Cortex of kidney (tissue), 1 donor: ENCODE measurements around the gene EPB41L1.
A peak's percentile ranks its signal among the peaks of the same experiment; 100 is the strongest.

ENCODE experiments used
- DNase-seq: peaks from one replicate; lab custom pipeline; 2025; lab: John Stamatoyannopoulos, UW

The EPB41L1 gene

GRCh38 chr20:36154700-36155628 is at the start of gene EPB41L1:
TSS of gene EPB41L1 (plus strand) at chr20:36154740. CDS start at chr20:36173778, 19,038 bp downstream.
- no peak for DNase-seq

GRCh38 chr20:36104856-36105255 is 49.7 kb upstream of the EPB41L1 start:
- DNase-seq = no peak

GRCh38 chr20:36105711-36106226 is 48.8 kb upstream of the EPB41L1 start:
- peak; percentile 91 for DNase-seq

- DNase-seq = no peak
These were observed 47.9 kb upstream of the EPB41L1 start for GRCh38 chr20:36106606-36107005.

- no peak for DNase-seq
These were observed 46.7 kb upstream of the EPB41L1 start for GRCh38 chr20:36107881-36108280.

- DNase-seq = no peak
These were observed 45.1 kb upstream of the EPB41L1 start for GRCh38 chr20:36109251-36109947.

GRCh38 chr20:36110994-36111393 is 43.5 kb upstream of the EPB41L1 start:
- no peak for DNase-seq

GRCh38 chr20:36112112-36112511 is 42.4 kb upstream of the EPB41L1 start:
- no peak for DNase-seq

- no peak for DNase-seq
These were observed 41.5 kb upstream of the EPB41L1 start for GRCh38 chr20:36113036-36113435.

GRCh38 chr20:36113566-36114250 is 40.8 kb upstream of the EPB41L1 start:
- DNase-seq = no peak

GRCh38 chr20:36114707-36115106 is 39.8 kb upstream of the EPB41L1 start:
- DNase-seq = no peak

- DNase-seq = no peak
These were observed 38.6 kb upstream of the EPB41L1 start for GRCh38 chr20:36115925-36116324.

GRCh38 chr20:36116807-36117441 is 37.6 kb upstream of the EPB41L1 start:
- DNase-seq = no peak

GRCh38 chr20:36117638-36118037 is 36.9 kb upstream of the EPB41L1 start:
- DNase-seq = no peak

GRCh38 chr20:36118371-36118770 is 36.2 kb upstream of the EPB41L1 start:
- DNase-seq = no peak

- DNase-seq = no peak
These were observed 35.0 kb upstream of the EPB41L1 start for GRCh38 chr20:36119537-36119936.

- DNase-seq = no peak
These were observed 34.3 kb upstream of the EPB41L1 start for GRCh38 chr20:36120241-36120640.

- no peak for DNase-seq
These were observed 33.5 kb upstream of the EPB41L1 start for GRCh38 chr20:36120991-36121390.

- DNase-seq = no peak
These were observed 32.3 kb upstream of the EPB41L1 start for GRCh38 chr20:36121981-36122930.

GRCh38 chr20:36122931-36123288 is 31.6 kb upstream of the EPB41L1 start:
- no peak for DNase-seq

GRCh38 chr20:36125097-36125496 is 29.4 kb upstream of the EPB41L1 start:
- DNase-seq = no peak
